K562 (cell line): ENCODE data around the gene PGRMC2. TPM values are rescaled to one million over a fixed set of nuclear protein-coding genes. Genes with fewer than 3 reads are reported as not detected.

ENCODE experiments used
- MGA ChIP-seq: fragments of 450-650 bp; IDR thresholded peaks from 2 replicates; pipeline ENCODE4 v1.6.1; 2016; ENCODE audit warnings: mild to moderate bottlenecking, moderate library complexity
- SRSF3 ChIP-seq: fragments of 200-400 bp; formaldehyde crosslinking; IDR thresholded peaks from 2 replicates; pipeline ENCODE4 v1.6.1; 2016; ENCODE audit warnings: mild to moderate bottlenecking, low read length, moderate library complexity; ENCODE audit not compliant: insufficient read depth
- polyA plus RNA-seq, 8 experiments: library from polyadenylated mRNA; depleted of rRNA in 4 of 8; stranded (reverse) in 5 of 8; unstranded in 3 of 8; fragments of >200 nt; fragmentation: Nextera tagmentation in 2 of 8; fragmentation: Illumina TruSeq in 1 of 8; extraction: Ambion mirVana in 2 of 8; extraction: Trizol in 1 of 8; gene quantifications; 2 replicates each; pipeline versions ENCODE4 v1.2.1 to v1.2.3, GENCODE V29; 2011 to 2014; ENCODE audit warnings: inconsistent platforms in 1 of 8, missing spikeins in 1 of 8
- total RNA-seq, 7 experiments: library from RNA; depleted of rRNA in 6 of 7; stranded (reverse); fragments of >200 nt in 6 of 7; fragmentation: Illumina TruSeq in 2 of 7; extraction: Trizol in 2 of 7; gene quantifications; 2 replicates each; pipeline versions ENCODE4 v1.2.1 to v1.2.3, GENCODE V29; 2011 to 2021; ENCODE audit warnings: low replicate concordance in 1 of 7

Gene PGRMC2
- total and polyA plus RNA-seq, 9 of the 15 experiments (the other 6 are each of a cell fraction or from before 2014, with no cell fraction given): 12.4 to 81.3 (median 22.7) TPM

- TF ChIP-seq MGA (no peak), SRSF3 (no peak)
These were observed 2.0 kb upstream of the PGRMC2 start (continued) for GRCh38 chr4:128289523-128290158.
